Measurements from ENCODE around the gene FADS2. TPM values are rescaled to one million over a fixed set of nuclear protein-coding genes. Genes with fewer than 3 reads are reported as not detected.

FADS2 gene
- total RNA-seq, 2 donors from 2014 or later, result 2.0 to 4.4 TPM

DNA sequence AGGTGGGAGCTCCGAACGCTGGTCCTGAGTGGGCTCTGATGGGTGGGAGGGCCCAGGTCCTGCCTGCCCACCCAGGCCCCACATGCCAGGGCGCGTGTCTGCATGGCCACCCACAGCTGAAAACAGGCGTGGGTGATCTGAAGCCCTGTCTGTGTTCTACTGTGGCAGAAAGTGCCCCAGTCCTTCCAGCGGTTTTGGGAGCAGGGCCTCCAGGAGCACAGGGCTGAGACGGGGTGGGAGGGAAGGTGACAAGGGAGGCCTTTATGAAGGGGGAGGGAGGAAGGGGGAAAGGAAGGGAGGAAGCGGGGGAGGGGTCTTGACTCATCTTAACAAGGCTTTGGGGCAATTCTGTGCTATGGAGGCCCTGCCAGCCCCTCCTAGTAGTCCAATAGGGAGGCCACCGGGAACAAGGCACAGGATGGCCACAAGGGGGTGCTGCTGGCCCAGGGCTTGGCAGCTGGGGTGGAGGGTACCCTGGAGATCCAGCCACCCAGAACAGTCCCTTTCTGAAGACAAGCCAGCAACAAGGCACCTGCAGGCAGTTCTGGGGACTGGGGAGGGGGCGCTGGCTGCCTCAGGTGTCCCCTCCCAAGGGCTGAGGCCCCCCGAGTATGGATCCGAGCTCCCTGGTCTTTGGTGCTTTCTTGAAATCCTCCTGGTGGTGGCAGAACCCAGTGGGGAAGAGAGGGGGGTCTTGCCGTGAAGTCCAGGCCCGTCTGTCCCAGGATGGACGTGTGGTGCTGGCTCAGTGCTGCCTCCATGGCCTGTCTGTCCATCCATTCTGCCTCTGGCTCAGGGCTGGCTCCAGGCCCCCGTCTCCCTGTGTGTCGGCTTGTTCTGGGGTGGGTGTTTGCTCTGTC lies 69.5 kb downstream of the FADS2 start:
- Histone ChIP-seq H3K36me3 (replicated peaks in 1 of 2; ENCODE audit: insufficient read depth in 1 of 2, low read depth in 2 of 2) (no peaks in the 10 kb centered on the region), H3K4me1 (no peaks in the 10 kb centered on the region), H3K27ac (no peak overlapping the region), H3K9me3 (no peaks in the 10 kb centered on the region), H3K4me3 (no peak overlapping the region), H3K27me3 (no peaks in the 10 kb centered on the region)
- 50 to 60% methylated on average over 13 to 16 of the region's 17 CpGs for whole genome bisulfite sequencing, 2 donors
- DNase-seq, result peak; percentile 72 to 80 (median 78)
- intact Hi-C loops (cut with DNase I), result no loop called here
- TF ChIP-seq POLR2A (IDR thresholded peaks at IDR 0.05), result no peak
- TF ChIP-seq, protein P1, sequence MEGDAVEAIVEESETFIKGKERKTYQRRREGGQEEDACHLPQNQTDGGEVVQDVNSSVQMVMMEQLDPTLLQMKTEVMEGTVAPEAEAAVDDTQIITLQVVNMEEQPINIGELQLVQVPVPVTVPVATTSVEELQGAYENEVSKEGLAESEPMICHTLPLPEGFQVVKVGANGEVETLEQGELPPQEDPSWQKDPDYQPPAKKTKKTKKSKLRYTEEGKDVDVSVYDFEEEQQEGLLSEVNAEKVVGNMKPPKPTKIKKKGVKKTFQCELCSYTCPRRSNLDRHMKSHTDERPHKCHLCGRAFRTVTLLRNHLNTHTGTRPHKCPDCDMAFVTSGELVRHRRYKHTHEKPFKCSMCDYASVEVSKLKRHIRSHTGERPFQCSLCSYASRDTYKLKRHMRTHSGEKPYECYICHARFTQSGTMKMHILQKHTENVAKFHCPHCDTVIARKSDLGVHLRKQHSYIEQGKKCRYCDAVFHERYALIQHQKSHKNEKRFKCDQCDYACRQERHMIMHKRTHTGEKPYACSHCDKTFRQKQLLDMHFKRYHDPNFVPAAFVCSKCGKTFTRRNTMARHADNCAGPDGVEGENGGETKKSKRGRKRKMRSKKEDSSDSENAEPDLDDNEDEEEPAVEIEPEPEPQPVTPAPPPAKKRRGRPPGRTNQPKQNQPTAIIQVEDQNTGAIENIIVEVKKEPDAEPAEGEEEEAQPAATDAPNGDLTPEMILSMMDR (IDR thresholded peaks at IDR 0.05), result peak; percentile 70 to 88 (median 83)
- ATAC-seq, result peak; percentile 74

DNA sequence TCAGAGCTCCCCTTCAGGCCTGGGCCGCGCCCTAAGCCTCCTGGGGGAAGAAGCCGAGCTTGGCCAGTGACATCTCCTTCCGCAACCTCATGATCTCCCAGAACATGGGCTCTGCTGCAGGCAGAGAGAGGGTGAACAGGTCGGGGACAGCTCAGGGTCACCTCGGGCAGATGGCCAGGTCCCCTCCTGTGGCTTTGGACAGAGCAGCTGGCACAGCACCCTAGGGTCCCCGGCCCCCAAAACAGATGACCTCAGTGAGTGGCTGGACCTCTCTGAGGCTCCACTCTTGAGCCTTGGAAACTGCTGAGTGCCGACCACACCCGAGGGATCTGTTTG lies 70.1 kb downstream of the FADS2 start:
- Histone ChIP-seq H3K27me3 (no peaks in the 10 kb centered on the region), H3K4me3 (no peak overlapping the region), H3K36me3 (replicated peaks in 1 of 2; ENCODE audit: insufficient read depth in 1 of 2, low read depth in 2 of 2) (no peaks in the 10 kb centered on the region), H3K9me3 (no peaks in the 10 kb centered on the region), H3K27ac (no peak overlapping the region), H3K4me1 (no peaks in the 10 kb centered on the region)
- intact Hi-C loops (cut with DNase I), result no loop called here
- TF ChIP-seq, protein P1 (IDR thresholded peaks at IDR 0.05), result no peak
- DNase-seq (no peak), ATAC-seq (no peak)
- 20 to 65% methylated on average over 3 to 9 of the region's 9 CpGs for WGBS, 2 donors

- no peaks in the 10 kb centered on the region for H3K4me1 ChIP-seq
- peak; percentile 81 to 87 (median 84) for DNase-seq
- ATAC-seq, result peak; percentile 84
- TF ChIP-seq, protein P1 (IDR thresholded peaks at IDR 0.05), result peak; percentile 97 to 99 (median 98)
- no peak for TF ChIP-seq POLR2A (IDR thresholded peaks at IDR 0.05)
- no peak overlapping the region for H3K4me3 ChIP-seq
- no peak overlapping the region for H3K27ac ChIP-seq
- intact Hi-C loops (cut with DNase I), result no loop called here
- 35 to 61% methylated on average over 12 to 27 of the region's 27 CpGs for WGBS, 2 donors
- no peaks in the 10 kb centered on the region for H3K27me3 ChIP-seq
- no peaks in the 10 kb centered on the region for H3K9me3 ChIP-seq
- no peaks in the 10 kb centered on the region for H3K36me3 ChIP-seq (replicated peaks in 1 of 2; ENCODE audit: insufficient read depth in 1 of 2, low read depth in 2 of 2)
These were observed 71.2 kb downstream of the FADS2 start for GRCh38 chr11:61899146-61899841.

GRCh38 chr11:61900251-61900650 lies 72.2 kb downstream of the FADS2 start:
- intact Hi-C loops (cut with DNase I), result loop anchor here (5.0 kb wide), 2 partner anchors 47 to 157 kb away; no protein-coding TSS in a partner anchor
- no peak overlapping the region for H3K27ac ChIP-seq
- H3K4me1 ChIP-seq, result no peaks in the 10 kb centered on the region
- no peak overlapping the region for H3K4me3 ChIP-seq
- H3K9me3 ChIP-seq, result no peaks in the 10 kb centered on the region
- 89 to 90% methylated on average over 16 to 17 of the region's 17 CpGs for WGBS, 2 donors
- no peaks in the 10 kb centered on the region for H3K27me3 ChIP-seq
- ATAC-seq (no peak), DNase-seq (no peak)
- TF ChIP-seq POLR2A (IDR thresholded peaks at IDR 0.05), result no peak
- TF ChIP-seq, protein P1 (IDR thresholded peaks at IDR 0.05), result no peak
- no peaks in the 10 kb centered on the region for H3K36me3 ChIP-seq (replicated peaks in 1 of 2; ENCODE audit: insufficient read depth in 1 of 2, low read depth in 2 of 2)
